OCI-LY1 (cell line): ENCODE results near the gene RBM44.

Source experiments
- EZH2 ChIP-seq: fragments of 200-600 bp; sonication (generic), shearing (Covaris generic); IDR thresholded peaks from 2 replicates; pipeline ENCODE4 v1.8.0; 2017; ENCODE audit warnings: borderline replicate concordance, mixed run types, mild to moderate bottlenecking, antibody characterized with exemption, low read length, moderate library complexity, mixed read lengths
- TF ChIP-seq, protein P1 (sequence below): fragments of 200-600 bp; sonication (generic), shearing (Covaris generic); IDR thresholded peaks from 2 replicates; pipeline ENCODE4 v1.5.1; 2017; ENCODE audit warnings: mild to moderate bottlenecking, antibody characterized with exemption, low read length, moderate library complexity, mixed read lengths

GRCh38 chr2:237801466-237801865, 2.9 kb downstream of the RBM44 start:
- TF ChIP-seq, protein P1, sequence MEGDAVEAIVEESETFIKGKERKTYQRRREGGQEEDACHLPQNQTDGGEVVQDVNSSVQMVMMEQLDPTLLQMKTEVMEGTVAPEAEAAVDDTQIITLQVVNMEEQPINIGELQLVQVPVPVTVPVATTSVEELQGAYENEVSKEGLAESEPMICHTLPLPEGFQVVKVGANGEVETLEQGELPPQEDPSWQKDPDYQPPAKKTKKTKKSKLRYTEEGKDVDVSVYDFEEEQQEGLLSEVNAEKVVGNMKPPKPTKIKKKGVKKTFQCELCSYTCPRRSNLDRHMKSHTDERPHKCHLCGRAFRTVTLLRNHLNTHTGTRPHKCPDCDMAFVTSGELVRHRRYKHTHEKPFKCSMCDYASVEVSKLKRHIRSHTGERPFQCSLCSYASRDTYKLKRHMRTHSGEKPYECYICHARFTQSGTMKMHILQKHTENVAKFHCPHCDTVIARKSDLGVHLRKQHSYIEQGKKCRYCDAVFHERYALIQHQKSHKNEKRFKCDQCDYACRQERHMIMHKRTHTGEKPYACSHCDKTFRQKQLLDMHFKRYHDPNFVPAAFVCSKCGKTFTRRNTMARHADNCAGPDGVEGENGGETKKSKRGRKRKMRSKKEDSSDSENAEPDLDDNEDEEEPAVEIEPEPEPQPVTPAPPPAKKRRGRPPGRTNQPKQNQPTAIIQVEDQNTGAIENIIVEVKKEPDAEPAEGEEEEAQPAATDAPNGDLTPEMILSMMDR = no peak
- TF ChIP-seq EZH2 = no peak
